ENCODE data around the gene RAB40C.

The RAB40C gene

DNA sequence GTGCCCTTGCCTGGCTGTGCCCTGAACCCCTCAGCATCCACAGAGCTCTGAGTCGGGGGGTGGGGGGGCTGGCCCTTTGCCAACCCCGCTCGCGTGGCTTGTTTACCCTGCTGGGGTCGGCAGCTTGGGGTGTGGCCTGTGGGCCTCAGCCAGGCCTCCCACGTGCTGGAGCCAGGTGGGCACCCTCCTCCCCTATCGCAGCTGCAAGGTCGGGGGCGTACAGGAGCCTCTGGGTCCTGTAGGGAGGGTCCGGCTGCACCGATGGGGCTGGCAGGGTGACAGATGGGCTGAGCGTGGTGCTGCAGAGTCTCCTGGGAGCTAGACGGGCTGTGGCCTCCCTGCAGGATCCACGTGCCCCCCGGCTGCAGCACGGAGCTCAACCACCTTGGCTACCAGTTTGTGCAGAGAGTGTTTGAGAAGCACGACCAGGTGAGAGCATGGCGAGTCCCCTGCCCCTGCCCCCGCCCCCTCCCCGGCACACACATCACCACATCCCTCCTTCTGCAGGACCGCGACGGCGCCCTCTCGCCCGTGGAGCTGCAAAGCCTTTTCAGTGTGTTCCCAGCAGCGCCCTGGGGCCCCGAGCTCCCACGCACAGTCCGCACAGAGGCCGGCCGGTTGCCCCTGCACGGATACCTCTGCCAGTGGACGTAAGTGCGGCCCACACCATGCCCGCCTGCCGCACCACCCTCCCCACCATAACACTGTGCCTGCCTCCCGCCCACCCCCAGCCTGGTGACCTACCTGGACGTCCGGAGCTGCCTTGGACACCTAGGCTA lies 81.7 kb downstream of the RAB40C start:
- no peak for DNase-seq

DNA sequence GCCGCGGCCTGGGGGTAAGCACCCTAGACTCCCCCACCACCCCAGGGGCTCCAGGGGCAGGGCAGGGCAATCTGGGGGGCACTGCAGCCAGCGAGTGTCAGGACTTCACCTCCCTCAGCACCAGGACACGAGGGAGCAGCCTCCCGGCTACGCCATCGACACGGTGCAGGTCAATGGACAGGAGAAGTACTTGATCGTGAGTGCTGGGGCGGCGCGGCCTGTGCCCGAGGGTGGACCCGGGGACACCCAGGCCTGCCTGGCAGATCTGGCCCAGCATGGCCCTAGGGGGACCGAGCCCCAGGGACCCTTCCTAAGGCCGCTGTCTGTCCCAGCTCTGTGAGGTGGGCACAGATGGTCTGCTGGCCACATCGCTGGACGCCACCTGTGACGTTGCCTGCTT lies 82.5 kb downstream of the RAB40C start:
- no peak for DNase-seq

DNA sequence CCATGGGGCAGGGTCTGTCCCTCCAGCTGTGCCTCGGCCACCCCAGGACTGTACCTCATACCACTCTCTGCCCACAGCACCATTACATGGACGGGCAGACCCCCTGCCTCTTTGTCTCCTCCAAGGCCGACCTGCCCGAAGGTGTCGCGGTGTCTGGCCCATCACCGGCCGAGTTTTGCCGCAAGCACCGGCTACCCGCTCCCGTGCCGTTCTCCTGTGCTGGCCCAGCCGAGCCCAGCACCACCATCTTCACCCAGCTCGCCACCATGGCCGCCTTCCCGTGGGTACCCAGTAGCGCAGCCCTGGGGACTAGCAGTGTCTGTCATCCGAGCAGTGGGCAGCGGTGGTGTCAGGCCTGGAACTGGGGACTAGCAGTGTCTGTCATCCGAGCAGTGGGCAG lies 83.0 kb downstream of the RAB40C start:
- no peak for DNase-seq

DNA sequence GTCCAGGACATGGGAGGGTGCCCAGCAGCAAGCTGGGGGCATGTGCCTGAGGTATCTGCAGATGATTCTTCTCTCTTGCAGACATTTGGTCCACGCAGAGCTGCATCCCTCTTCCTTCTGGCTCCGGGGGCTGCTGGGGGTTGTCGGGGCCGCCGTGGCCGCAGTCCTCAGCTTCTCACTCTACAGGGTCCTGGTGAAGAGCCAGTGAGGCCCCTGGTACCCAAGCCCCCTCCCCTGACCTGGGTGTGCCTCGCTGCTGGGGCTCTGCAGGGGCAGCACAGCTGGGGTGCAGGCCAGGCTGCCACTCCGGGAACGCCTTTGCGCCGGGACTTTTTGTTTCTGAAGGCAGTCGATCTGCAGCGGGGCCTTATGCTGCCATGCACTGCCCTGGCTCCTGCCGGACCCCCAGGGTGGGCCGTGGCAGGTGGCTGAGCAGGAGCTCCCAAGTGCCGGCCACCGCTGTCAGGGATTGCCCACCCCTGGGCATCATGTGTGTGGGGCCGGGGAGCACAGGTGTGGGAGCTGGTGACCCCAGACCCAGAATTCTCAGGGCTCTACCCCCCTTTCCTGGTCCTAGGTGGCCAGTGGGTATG lies 83.6 kb downstream of the RAB40C start:
- no peak for DNase-seq

- DNase-seq, result no peak
Measured at GRCh38 chr16:674214-674881, 84.5 kb downstream of the RAB40C start.

- DNase-seq, result no peak
Measured at GRCh38 chr16:674968-675883, 85.4 kb downstream of the RAB40C start, which contains the start of gene RHBDL1. Gene RHBDL1 (plus strand): TSS chr16:675671. CDS start chr16:675791, 120 bp downstream.

DNA sequence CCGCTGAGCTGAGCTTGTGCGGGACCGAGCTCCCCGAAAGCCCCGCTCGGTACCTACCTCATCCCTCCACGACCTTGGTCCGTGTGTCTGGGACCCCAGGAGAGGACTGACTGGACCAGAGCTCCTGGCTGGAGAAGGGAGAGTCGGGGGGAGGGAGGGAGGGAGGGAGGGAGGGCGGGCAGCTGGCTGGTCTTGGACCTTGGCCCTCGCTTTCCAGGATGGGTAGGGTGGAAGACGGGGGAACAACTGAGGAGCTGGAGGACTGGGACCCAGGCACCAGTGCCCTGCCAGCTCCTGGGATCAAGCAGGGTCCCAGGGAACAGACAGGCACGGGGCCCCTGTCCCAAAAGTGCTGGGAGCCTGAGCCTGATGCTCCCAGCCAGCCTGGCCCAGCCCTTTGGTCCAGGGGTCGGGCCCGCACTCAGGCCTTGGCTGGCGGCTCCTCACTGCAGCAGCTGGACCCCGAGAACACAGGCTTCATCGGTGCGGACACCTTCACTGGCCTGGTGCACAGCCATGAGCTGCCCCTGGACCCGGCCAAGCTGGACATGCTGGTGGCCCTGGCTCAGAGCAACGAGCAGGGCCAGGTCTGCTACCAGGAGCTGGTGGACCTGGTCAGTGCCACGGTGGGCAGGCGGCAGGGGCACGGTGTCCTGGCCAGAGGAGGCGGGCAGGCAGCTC lies 86.2 kb downstream of the RAB40C start:
- DNase-seq, result no peak

DNA sequence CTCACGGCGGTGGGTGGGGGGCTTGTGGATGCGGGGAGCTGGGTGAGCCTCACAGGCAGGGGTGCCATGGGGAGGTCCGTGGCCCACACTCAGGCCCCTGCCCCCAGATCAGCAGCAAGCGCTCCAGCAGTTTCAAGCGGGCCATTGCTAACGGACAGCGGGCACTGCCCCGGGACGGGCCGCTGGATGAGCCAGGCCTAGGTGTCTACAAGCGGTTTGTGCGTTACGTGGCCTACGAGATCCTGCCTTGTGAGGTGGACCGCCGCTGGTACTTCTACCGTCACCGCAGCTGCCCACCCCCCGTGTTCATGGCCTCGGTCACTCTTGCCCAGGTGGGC lies 86.7 kb downstream of the RAB40C start:
- no peak for DNase-seq

DNA sequence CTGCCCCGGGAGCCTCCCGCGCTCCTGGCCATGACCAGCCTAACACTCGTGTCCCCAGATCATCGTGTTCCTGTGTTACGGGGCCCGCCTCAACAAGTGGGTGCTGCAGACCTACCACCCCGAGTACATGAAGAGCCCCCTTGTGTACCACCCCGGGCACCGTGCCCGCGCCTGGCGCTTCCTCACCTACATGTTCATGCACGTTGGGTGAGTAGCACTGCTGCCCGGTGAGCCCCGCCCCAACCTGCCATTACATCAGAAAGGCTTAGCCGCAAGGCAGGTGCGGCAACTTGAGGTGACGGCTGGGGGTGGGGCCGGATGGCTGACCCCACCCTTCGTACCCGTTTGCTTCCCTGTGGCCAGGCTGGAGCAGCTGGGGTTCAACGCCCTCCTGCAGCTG lies 87.0 kb downstream of the RAB40C start:
- DNase-seq, result peak in 1 of 5 donors; percentile 45

DNA sequence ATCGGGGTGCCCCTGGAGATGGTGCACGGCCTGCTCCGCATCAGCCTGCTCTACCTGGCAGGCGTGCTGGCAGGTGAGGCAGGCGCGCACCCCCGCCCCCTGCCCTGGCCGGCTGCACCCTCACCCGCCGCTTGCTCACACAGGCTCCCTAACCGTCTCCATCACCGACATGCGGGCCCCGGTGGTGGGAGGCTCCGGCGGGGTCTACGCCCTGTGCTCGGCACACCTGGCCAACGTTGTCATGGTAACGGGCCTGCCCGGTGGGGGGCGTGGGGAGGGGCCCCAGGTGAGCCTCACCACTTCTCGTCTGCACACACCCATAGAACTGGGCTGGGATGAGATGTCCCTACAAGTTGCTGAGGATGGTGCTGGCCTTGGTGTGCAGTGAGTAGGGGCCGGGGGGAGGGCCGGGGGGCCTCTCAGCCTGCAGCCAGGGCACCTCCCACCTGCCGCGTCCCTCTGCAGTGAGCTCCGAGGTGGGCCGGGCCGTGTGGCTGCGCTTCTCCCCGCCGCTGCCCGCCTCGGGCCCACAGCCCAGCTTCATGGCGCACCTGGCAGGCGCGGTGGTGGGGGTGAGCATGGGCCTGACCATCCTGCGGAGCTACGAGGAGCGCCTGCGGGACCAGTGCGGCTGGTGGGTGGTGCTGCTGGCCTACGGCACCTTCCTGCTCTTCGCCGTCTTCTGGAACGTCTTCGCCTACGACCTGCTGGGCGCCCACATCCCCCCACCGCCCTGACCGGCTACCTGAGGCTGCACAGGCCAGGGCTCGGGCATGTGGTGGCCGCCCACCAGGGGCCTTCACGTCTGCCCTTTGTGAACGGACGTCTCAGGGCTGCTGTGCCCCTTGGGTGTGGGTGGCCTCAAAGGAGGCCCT lies 87.7 kb downstream of the RAB40C start:
- DNase-seq, result no peak

DNA sequence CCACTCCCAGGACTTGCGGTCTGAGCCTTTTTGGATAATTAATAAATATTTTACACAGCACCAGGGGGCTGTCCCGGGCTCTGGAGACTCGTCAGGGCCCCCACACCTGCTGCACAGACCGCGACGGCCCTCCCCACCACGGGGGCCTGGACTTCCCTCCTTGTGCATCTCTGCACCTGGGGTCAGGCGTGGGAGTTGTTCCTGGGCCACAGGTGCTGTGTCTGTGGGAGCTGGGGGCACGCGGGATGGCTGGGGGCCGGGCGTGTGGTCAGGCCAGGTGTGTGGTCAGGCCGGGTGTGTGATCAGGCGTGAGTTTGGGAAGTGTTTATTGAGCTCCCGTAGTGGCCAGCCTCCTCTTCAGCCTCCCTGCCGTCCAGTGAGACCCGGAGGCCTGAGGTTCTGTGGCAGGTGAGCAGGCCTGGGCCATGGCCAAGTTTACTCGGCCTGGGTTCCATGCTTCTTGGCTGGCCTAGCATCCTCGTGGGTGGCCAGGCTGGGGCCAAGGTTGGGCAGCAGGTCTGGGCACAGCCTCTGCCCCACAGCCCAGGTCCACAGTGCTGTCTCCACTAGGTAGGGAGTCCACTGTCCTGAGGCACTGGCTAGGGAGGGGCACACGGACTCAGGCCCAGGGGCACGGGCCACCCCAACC lies 88.5 kb downstream of the RAB40C start:
- no peak for DNase-seq
